NCI-H2196 treated with DMSO at 0.1 percent for 48 hours (cell line): ENCODE measurements around the gene TMEM258.
A peak's percentile ranks its signal among the peaks of the same experiment; 100 is the strongest.

Experiments used
- DNase-seq: peaks from one replicate; lab custom pipeline; 2025; ENCODE audit not compliant: unreplicated experiment; lab: John Stamatoyannopoulos, UW

Gene TMEM258

DNA sequence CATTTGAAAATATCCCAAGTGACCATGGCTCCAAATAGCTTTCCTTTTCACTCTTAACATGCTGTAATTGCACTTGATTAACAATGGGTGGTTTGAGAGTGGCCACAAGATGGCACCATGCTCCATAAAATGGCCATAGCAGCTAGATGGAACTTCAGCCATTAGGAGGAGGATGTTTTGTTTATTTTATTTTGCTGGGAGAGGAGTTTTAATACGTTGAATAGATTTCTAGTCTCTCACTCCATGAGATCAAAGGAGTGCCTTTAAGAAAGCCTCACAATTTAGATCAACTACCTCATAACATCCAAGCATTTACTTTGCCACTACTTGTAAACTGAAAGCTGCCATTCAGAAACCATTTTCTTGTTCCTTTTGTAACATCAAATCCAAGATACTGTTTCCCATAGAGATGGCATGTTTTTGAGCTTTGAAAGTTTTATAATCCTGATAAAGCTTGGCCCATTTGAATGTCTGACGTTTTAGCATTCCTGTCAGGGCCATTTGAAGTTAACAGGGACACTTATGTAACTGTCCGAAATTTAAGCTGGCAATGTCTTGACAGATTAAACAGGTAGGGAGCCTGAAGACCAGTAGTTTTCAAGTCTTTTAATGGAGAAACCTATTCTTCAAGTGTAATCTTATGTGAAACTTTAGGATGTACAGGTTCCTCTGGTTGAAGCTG, 5.0 kb upstream of the TMEM258 start:
- DNase-seq, result peak; percentile 62

DNA sequence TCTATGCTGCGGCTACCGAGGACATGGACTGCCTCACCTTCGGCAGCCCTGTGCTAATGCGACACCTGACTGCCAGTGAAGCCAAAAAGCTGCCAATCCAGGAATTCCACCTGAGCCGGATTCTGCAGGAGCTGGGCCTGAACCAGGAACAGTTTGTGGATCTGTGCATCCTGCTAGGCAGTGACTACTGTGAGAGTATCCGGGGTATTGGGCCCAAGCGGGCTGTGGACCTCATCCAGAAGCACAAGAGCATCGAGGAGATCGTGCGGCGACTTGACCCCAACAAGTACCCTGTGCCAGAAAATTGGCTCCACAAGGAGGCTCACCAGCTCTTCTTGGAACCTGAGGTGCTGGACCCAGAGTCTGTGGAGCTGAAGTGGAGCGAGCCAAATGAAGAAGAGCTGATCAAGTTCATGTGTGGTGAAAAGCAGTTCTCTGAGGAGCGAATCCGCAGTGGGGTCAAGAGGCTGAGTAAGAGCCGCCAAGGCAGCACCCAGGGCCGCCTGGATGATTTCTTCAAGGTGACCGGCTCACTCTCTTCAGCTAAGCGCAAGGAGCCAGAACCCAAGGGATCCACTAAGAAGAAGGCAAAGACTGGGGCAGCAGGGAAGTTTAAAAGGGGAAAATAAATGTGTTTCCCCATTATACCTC, 3.6 kb upstream of the TMEM258 start:
- DNase-seq, result no peak

DNA sequence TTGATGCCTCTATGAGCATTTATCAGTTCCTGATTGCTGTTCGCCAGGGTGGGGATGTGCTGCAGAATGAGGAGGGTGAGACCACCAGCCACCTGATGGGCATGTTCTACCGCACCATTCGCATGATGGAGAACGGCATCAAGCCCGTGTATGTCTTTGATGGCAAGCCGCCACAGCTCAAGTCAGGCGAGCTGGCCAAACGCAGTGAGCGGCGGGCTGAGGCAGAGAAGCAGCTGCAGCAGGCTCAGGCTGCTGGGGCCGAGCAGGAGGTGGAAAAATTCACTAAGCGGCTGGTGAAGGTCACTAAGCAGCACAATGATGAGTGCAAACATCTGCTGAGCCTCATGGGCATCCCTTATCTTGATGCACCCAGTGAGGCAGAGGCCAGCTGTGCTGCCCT, 3.1 kb upstream of the TMEM258 start:
- no peak for DNase-seq

DNA sequence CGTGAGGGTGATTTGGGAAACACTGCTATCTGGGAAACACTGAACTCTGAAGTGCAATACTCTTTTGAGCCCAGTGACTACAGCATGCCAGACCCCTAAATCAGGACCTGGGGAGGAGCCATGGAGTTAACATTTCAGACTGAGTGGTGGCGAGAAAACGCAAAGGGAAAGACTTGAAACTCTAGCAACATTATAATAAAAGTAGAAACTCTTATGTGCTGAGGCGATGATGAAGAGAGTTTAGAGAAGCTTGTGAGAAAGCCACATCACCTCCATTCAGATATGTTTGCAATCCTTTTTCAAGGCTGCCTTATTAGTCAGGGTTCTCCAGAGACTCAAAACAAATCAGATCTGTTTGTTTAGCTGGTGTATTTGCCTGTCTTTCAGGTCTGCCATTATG, 2.2 kb upstream of the TMEM258 start:
- no peak for DNase-seq

DNA sequence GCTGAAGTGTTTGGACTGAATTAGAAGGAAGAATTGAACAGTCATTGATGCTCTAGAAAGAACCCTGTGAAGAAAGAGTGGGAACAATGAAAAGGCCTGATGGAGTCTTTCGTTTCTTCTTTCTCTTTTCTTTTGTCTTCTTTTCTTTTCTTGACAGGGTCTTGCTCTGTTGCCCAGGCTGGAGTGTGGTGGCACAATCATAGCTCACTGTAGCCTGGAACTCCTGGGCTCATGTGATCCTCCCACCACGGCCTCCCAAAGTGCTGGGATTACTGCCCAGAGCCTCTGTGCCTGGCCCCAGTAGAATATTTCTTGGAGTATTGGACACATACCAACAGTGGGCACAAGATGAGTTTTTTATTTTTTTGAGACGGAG, 1.4 kb upstream of the TMEM258 start:
- no peak for DNase-seq

DNA sequence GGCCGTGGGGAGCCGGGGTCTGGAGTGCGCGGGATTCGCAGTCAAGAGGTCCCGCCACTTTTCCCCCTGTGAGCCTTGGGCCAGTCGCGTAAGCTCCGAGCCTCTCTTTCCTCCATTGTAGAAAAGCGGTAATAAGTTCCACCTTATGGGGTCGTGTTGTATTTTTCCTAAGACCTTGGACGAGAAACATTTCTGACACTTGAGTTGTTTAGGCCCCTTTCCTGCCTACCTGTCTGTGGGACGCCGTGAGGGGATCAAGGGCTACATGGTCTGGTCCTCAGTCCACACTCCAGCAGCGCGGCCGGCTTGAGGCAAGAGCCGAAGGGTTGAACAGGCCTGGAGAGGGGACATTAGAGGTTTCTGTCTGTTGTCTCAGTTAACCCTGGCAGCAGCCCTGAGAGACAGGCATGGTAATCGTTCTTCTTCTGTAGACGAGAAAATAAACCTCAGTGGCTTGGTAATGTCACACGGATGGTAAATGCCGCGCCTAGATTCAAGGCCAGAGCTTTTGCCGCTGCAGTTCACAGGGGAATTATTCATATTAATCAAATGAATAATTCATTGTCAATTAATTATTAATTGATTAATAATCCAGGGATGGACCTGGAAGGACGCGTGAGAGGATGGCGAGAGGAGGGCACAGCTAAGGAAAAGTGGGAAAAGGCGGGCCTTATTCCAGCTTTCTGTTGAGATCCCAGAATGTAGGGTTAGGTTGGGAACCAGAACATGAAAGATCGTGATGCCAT, 857 bp upstream of the TMEM258 start:
- DNase-seq, result no peak

DNA sequence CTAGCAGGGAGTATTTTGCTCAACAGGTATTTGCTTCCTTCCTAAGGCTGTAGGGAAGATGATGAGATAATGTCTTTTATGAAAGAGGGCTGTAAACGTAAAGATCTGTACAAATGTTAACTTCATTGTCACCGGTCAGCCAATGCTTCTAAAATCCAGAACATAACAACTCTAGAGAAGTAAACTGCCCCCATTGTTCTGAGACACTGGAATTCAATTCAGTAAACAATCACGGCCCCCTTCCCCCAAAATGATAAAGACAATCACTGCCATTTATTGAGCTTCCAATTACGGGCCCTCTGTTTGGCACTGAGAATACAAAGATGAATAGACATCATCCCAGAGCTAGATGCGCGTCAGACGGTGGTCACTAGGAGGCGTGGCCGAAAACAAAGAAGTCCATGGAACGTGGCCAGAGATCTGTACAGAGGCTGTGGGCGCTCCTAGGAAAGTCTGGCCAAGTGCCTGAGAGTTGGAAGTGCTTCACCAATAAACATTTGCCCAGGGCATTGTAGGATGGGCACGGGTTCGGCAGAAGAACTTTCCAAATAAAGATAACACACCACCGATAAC, 576 bp downstream of the TMEM258 start:
- peak; percentile 58 for DNase-seq

DNA sequence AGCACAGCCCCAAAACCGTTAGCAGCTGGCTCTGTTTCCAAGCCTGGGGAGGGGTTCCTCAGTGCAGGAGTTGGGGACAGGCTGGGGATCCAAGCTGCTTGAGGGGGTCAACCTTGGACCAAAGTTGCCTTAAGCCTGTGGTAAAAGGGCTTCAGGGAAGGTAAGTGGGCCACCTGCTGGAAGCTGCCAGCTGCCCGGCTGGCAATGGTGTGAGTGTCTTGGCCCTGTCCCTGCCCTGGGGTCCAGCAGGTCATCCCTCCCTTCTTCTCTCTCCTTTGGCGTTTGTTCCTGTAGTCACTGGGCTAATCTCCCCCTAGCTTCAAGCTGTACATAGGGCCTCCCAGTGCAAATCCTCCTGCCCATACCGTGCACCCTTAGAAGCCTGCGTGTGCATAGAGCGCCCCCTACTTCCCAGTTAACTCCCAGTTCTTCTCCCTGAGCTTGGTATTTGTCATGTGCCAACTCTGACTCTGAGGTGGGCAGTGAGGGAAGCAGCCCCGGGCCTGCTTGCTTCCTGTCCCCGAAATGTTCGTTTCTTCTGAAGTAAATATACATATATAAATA, 4.4 kb downstream of the TMEM258 start:
- no peak for DNase-seq

DNA sequence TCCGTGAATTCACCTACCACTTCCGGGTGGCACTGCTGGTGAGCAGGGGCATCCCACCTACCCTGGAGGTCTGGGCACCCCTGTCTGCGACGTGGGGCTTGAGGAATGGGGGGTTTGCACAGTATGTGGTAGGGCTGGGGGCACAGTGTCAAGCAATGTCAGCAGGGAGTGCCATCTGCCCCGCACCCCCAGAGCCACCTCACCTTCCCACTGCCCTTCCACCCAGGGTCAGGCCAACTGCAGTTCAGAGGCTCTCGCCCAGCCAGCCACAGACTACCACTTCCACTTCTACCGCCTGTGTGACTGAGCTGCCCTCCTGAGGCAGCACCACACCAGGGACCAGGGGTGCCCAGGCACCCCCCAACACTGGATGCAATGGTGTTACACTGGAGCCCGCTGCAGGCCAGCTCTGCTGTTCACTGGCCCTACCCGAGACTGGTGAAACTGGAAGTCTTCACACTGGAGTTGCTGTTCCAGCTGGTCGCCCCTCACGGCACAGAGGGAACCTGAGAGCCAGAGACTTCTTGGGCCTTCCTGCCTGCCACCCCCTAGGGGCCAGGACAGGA, 6.5 kb downstream of the TMEM258 start:
- DNase-seq, result no peak

DNA sequence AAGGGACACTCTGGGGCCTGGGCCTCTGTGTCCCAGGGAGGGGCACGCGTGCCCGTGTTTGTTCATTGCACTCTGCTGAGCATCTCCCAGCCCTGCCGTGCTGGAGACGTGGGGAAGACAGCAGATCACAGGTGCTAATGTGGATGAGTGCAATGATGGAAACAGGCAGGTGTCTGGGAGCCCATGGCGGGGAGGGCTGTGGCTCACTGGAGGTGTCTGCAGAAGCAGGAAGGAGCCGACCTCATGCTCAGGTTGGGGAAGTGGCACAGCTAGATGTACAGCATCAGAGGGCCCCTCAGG, 7.9 kb downstream of the TMEM258 start:
- DNase-seq, result no peak

DNA sequence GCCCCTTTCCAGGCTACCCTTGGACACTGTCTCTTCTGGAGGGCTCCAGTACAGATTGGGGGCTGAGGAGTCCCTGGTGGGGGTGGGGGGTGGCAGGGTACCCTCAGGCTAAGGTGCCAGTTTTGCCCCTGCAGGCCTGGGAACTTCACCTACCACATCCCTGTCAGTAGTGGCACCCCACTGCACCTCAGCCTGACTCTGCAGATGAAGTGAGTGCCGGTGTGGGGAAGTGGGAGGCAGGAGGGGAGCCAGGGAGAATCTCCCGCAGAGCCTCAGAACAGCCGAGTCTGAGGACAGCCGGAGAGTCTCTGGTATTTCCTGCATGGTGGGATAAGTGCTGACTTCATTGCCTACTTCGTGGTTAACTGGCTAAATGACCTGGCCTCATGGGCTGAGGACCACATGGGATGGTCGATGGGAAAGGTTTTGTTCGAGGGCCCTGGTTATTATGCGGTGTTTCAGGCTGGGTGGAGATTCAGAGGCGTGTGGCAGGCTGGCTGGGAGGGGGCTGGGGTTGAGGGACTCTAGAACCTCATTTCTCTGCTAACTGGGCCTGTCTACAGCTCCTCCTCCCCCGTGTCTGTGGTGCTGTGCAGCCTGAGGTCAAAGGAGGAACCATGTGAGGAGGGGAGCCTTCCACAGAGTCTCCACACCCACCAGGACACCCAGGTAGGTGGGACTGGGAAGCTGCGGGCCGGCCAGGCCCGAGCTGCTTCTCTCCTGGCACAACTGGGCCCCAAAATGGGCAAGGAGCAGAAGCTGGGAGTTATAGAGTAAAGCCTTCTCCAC, 8.5 kb downstream of the TMEM258 start:
- DNase-seq, result no peak

DNA sequence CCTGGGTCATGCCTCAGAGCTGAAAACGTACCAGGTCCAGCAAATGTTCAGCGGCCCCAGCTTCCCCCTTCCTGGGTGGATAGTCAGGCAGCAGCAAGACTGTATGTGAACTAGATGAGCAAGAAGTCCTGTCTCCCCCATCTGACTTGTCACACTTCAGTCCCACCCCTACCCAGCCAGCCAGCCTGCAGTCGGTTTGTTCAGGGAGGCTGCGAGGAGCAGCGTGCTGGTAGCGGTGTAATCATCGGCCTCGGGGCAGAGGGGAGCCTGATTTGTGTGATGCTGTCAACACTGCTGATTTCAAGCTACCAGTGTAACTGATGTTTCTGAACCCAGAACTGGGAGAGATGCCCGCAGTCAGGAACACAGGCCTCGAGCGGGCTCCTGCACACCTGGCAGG, 9.6 kb downstream of the TMEM258 start:
- DNase-seq, result no peak

DNA sequence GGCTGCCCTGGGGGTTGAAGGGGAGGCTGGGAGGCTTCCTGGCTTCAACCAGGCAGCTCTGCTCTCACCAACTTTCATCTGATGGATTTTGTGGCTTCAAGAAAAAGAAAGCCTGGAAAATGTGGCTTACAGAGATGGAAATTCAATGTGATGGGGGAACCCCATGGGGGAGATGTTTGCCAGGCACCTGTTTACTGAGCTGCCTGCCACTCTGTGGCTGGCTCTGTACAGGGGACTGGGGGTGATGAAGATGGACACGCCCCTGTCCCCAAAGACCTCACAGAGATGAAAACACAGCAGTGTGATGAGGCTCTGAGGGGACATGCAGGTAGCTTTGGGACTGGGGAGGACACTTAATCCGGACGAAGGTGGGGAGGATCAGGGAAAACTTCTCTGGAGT, 10.1 kb downstream of the TMEM258 start:
- DNase-seq, result no peak

DNA sequence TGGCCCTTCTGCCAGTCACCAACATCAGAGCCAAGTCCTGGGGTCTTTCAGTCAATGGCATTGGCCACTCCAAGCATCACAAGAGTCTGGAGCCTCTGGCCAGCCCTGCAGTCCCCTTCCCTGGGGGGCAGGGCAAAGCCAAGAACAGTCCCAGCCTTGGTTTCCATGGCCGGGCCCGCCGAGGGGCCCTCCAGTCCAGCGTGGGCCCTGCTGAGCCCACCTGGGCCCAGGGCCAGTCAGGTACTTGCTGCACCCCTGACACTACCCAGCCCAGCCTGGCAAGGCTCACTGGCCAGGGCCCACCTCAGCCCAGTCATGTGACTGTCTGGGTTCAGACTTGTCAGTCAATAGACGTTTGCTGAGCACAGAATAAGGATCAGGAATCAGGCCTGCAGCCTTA, 10.8 kb downstream of the TMEM258 start:
- no peak for DNase-seq

DNA sequence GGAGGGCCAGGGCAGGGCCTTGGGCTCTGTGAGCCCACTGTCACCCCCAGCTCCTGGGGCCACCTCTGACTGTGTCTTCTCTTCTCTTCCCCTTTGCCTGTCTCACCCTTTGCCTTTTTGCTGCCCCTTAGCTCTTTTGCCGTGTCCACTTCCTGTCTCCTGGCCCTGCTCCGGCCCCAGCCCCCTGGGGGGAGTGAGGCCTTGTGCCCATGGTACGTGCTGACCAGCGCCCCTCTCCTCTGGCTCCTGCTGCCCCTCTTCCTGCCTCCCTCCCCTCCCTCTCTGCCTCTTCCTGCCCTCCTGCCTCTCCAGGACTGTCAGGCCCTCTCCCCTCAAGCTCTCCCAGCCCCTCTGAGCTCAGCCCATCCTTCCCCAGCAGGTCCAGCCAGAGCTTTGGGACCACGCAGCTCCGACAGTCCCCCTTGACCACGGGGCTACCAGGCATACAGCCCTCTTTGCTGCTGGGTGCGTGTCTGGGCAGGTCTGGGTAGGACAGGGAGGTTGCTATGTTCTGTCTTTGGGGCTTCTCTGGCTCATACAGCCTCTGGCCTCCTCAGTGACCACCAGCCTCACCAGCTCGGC, 11.7 kb downstream of the TMEM258 start:
- no peak for DNase-seq

DNA sequence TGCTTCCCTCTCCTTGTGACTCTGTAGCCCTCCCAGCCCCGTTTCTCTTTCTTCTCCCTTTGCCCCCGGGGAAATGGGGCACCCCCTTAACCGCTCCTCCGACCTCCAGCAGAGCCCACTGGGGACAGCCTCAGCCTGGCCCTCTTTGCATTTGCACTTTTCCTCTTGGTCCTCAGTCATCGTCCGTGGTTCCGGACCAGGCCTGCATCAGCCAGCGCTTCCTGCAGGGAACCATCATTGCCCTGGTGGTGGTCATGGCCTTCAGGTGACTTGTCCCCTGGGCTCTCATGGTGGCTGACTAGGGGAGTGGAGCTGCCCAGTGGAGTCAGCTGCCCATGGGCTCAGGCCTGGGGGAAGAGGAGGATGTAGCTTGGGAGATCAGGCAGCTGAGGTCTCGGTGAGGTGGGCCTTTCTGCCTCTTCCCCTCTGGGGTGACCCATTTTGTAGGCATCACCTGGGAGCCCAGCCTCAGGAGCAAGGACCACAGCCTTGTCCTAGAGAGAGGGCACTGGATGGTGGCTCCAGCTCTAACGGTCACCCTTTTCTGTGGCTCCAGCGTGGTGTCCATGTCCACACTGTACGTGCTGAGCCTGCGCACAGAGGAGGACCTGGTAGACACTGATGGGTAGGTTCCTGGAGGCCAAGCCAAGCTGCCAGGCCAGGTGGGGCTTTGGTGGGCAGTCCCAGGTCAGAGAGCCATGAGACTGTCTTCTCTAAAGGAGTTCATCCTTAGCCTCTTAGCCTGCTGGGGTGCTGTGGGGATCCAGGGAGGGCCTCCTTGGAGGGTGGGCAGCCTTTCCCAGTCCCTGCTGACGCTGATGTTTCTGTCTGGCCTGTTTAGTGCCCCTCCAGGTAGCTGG, 12.5 kb downstream of the TMEM258 start:
- DNase-seq, result no peak

DNA sequence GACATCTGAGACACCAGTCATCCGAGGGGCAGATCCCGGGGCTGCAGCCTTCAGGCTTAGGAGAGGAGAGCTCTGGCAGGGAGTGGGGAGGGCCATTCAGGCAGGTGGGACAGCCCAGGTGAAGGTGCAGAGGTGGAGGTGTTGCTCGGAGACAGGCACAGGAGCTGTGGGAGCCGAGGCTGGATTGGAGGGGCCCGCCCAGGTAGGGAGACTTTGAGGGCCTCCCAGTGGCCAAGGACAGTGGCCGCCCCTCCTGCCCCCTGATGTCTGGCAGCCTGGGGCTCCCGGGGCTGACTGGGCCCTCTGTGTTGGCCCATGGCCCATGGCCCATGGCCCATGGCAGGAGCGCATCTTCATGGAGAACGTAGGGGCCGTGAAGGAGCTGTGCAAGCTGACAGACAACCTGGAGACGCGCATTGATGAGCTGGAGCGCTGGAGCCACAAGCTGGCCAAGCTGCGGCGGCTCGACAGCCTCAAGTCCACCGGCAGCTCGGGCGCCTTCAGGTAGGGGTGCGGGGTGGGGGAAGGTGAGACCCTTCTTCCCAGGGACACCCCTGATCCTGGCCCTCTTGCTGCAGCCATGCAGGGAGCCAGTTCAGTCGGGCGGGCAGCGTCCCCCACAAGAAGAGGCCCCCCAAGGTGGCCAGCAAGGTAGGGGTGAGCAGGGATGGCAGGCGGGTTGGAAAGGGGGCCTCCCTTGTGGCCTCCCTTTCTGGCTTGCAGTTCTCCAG, 13.3 kb downstream of the TMEM258 start:
- no peak for DNase-seq

DNA sequence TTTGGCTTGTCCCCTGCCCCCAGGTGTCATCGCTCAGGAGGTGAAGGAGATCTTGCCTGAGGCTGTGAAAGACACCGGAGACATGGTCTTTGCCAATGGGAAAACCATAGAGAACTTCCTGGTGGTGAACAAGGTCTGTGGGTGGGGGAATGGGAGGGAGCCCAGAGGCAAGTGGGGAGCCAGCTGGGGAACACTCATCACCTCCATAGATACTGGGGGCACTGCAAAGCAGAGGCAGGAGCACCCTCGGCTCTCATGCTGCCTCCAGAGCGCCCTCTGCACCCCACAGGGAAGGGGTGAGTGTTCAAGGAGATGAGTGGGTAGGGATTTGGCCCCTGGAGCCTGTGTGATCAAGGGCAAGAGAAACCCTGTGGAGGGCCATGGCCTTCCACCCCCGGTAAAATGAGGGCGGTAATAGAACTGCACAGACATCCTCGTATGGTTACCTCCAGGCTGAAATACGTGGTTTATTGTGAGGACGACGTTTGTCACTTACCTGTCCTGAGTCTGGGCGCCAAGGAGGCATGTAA, 14.0 kb downstream of the TMEM258 start:
- no peak for DNase-seq
